ENCODE data around the gene RNF40.
A peak's percentile ranks its signal among the peaks of the same experiment; 100 is the strongest.
"Not testable (repeated sequence)": the region's sequence is repeated elsewhere in the genome, so short reads cannot be mapped to it uniquely, and the experiment has no call there.

Gene RNF40

GRCh38 chr16:30785126-30786106, 23.3 kb downstream of the RNF40 start:
- no peak for DNase-seq

- DNase-seq = no peak
These were observed 24.2 kb downstream of the RNF40 start for GRCh38 chr16:30786115-30786935.

- no peak for DNase-seq
These were observed 25.0 kb downstream of the RNF40 start, which contains the start of gene ZNF629 for GRCh38 chr16:30786936-30787612. TSS of gene ZNF629 (minus strand) at chr16:30787205. CDS start at chr16:30784482, 2,723 bp downstream.

GRCh38 chr16:30787613-30788378, 25.7 kb downstream of the RNF40 start:
- no peak for DNase-seq

- no peak for DNase-seq
These were observed 31.5 kb downstream of the RNF40 start for GRCh38 chr16:30793508-30794069.

- no peak for DNase-seq
These were observed 32.5 kb downstream of the RNF40 start for GRCh38 chr16:30794634-30795033.

GRCh38 chr16:30797670-30798309, 35.7 kb downstream of the RNF40 start:
- no peak for DNase-seq

GRCh38 chr16:30802936-30803335, 40.8 kb downstream of the RNF40 start:
- DNase-seq = no peak

GRCh38 chr16:30805056-30805369, 42.9 kb downstream of the RNF40 start:
- no peak for DNase-seq

- DNase-seq = peak in 3 of 4 experiments; percentile 28 to 44 (median 32)
These were observed 43.4 kb downstream of the RNF40 start for GRCh38 chr16:30805370-30806169.

GRCh38 chr16:30808146-30808545, 46.0 kb downstream of the RNF40 start:
- no peak for DNase-seq

- not testable (repeated sequence) for DNase-seq
These were observed 46.8 kb downstream of the RNF40 start for GRCh38 chr16:30808890-30809426.

GRCh38 chr16:30809675-30810074, 47.6 kb downstream of the RNF40 start:
- not testable (repeated sequence) for DNase-seq

- DNase-seq = no peak
These were observed 51.7 kb downstream of the RNF40 start for GRCh38 chr16:30813821-30814189.

GRCh38 chr16:30816769-30817168, 54.6 kb downstream of the RNF40 start:
- DNase-seq = no peak

- DNase-seq = no peak
These were observed 58.9 kb downstream of the RNF40 start for GRCh38 chr16:30820952-30821421.

GRCh38 chr16:30821441-30821840, 59.3 kb downstream of the RNF40 start:
- DNase-seq = not testable (repeated sequence)

GRCh38 chr16:30821891-30822290, 59.8 kb downstream of the RNF40 start:
- DNase-seq = no peak
